WTC11 (cell line): Measurements from ENCODE around the gene RASAL2. TPM values are rescaled to one million over a fixed set of nuclear protein-coding genes. Genes with fewer than 3 reads are reported as not detected.

Source experiments
- ATAC-seq: fragments of 200-7000 bp; cut with Tn5 transposase; 2 replicates; pipeline ENCODE4 v1.10.0; 2021; ENCODE audit warnings: mild to moderate bottlenecking, moderate library complexity
- CTCF ChIA-PET: fragments of 300-600 bp; sonication (Branson Sonifier 250); formaldehyde crosslinking; loops from one replicate; lab custom pipeline; 2021; ENCODE audit warnings: antibody characterized with exemption; lab: Charles Lee
- POLR2A ChIA-PET: fragments of 350-600 bp; sonication (Branson Sonifier 250); formaldehyde crosslinking; loops from one replicate; lab custom pipeline; 2021; ENCODE audit warnings: antibody characterized with exemption; lab: Charles Lee
- DNase-seq: peaks from one replicate; pipeline ENCODE4 v3.0.0; 2021; ENCODE audit warnings: low spot score
- H3K27ac Mint-ChIP-seq: 2 replicates; pipeline ENCODE4 v1.8.0; 2021; ENCODE audit warnings: mixed read lengths
- H3K27me3 Mint-ChIP-seq: 2 replicates; pipeline ENCODE4 v1.8.0; 2021; ENCODE audit warnings: low read depth, mild to moderate bottlenecking, moderate library complexity, mixed read lengths
- H3K36me3 Mint-ChIP-seq: 2 replicates; pipeline ENCODE4 v1.8.0; 2021; ENCODE audit warnings: mixed read lengths
- H3K4me1 Mint-ChIP-seq: 2 replicates; pipeline ENCODE4 v1.8.0; 2022; ENCODE audit warnings: mixed read lengths
- H3K4me3 Mint-ChIP-seq: 2 replicates; pipeline ENCODE4 v1.8.0; 2021; ENCODE audit warnings: mild to moderate bottlenecking, moderate library complexity, mixed read lengths
- H3K9me3 Mint-ChIP-seq: 2 replicates; pipeline ENCODE4 v1.8.0; 2021; ENCODE audit warnings: mixed read lengths
- ARID4B ChIP-seq: sonication (generic); formaldehyde crosslinking; IDR thresholded peaks from 2 replicates; pipeline ENCODE4 v1.8.0; 2023; ENCODE audit warnings: missing genetic modification reagents, mild to moderate bottlenecking, borderline replicate concordance
- CBFB ChIP-seq: sonication (generic); formaldehyde crosslinking; IDR thresholded peaks from 2 replicates; pipeline ENCODE4 v1.8.1; 2022; ENCODE audit warnings: mild to moderate bottlenecking, low read depth, missing genetic modification reagents
- CREM ChIP-seq: sonication (generic); formaldehyde crosslinking; IDR thresholded peaks from 2 replicates; pipeline ENCODE4 v1.8.1; 2022; ENCODE audit warnings: mild to moderate bottlenecking, missing genetic modification reagents, moderate library complexity
- GTF2I ChIP-seq: fragments of 250-450 bp; sonication (Bioruptor Pico); conservative IDR thresholded peaks from 2 replicates; pipeline ENCODE4 v1.4.0; 2021; ENCODE audit warnings: mild to moderate bottlenecking
- JUN ChIP-seq: sonication (generic); formaldehyde crosslinking; IDR thresholded peaks from 2 replicates; pipeline ENCODE4 v1.8.0; 2023; ENCODE audit warnings: mild to moderate bottlenecking, missing genetic modification reagents
- MXD4 ChIP-seq: fragments of 250-450 bp; sonication (Bioruptor Pico); IDR thresholded peaks from 2 replicates; pipeline ENCODE4 v1.8.0; 2021; ENCODE audit warnings: mild to moderate bottlenecking, moderate library complexity, borderline replicate concordance
- OVOL2 ChIP-seq: fragments of 250-450 bp; sonication (Bioruptor Pico); IDR thresholded peaks from 2 replicates; pipeline ENCODE4 v1.9.0; 2021; ENCODE audit warnings: mild to moderate bottlenecking, borderline replicate concordance
- TEAD1 ChIP-seq: sonication (generic); formaldehyde crosslinking; IDR thresholded peaks from 2 replicates; pipeline ENCODE4 v1.8.0; 2022; ENCODE audit warnings: mild to moderate bottlenecking, missing genetic modification reagents
- ZNF121 ChIP-seq: sonication (generic); formaldehyde crosslinking; IDR thresholded peaks from 2 replicates; pipeline ENCODE4 v1.8.0; 2023; ENCODE audit warnings: missing genetic modification reagents
- ZNF138 ChIP-seq: sonication (generic); formaldehyde crosslinking; conservative IDR thresholded peaks from 2 replicates; pipeline ENCODE4 v1.8.1; 2022; ENCODE audit warnings: mild to moderate bottlenecking, moderate library complexity, missing genetic modification reagents
- ZNF232 ChIP-seq: sonication (generic); formaldehyde crosslinking; IDR thresholded peaks from 2 replicates; pipeline ENCODE4 v1.8.0; 2022; ENCODE audit warnings: mild to moderate bottlenecking, missing genetic modification reagents
- ZNF396 ChIP-seq: fragments of 250-450 bp; sonication (Bioruptor Pico); IDR thresholded peaks from 2 replicates; pipeline ENCODE4 v1.8.0; 2021; ENCODE audit warnings: mild to moderate bottlenecking, moderate library complexity, borderline replicate concordance
- ZNF416 ChIP-seq: fragments of 250-450 bp; sonication (Bioruptor Pico); IDR thresholded peaks from 2 replicates; pipeline ENCODE4 v1.9.0; 2021; ENCODE audit warnings: mild to moderate bottlenecking, inconsistent platforms
- ZNF423 ChIP-seq: fragments of 250-450 bp; sonication (Bioruptor Pico); IDR thresholded peaks from 2 replicates; pipeline ENCODE4 v2.1.2; 2022; ENCODE audit warnings: mild to moderate bottlenecking, moderate library complexity
- total RNA-seq: library from RNA; stranded (reverse); gene quantifications from 3 replicates; pipeline ENCODE4 v1.2.3, GENCODE V29; 2021
- TF ChIP-seq, protein P1 (sequence below): sonication (generic); formaldehyde crosslinking; IDR thresholded peaks from 2 replicates; pipeline ENCODE4 v1.8.1; 2022; ENCODE audit warnings: low read depth, missing genetic modification reagents, borderline replicate concordance
- TF ChIP-seq, protein P2 (sequence below): sonication (generic); formaldehyde crosslinking; IDR thresholded peaks from 2 replicates; pipeline ENCODE4 v1.8.0; 2022; ENCODE audit warnings: mild to moderate bottlenecking, missing genetic modification reagents
- TF ChIP-seq, protein P3 (sequence below): fragments of 250-450 bp; sonication (Bioruptor Pico); IDR thresholded peaks from 2 replicates; pipeline ENCODE4 v1.9.0; 2021; ENCODE audit warnings: moderate library complexity, mild to moderate bottlenecking, inconsistent platforms, borderline replicate concordance
- TF ChIP-seq, protein P4 (sequence below): sonication (generic); formaldehyde crosslinking; IDR thresholded peaks from 2 replicates; pipeline ENCODE4 v1.8.0; 2022; ENCODE audit warnings: mild to moderate bottlenecking, missing genetic modification reagents
- TF ChIP-seq, protein P5 (sequence below): sonication (generic); formaldehyde crosslinking; IDR thresholded peaks from 2 replicates; pipeline ENCODE4 v1.8.0; 2023; ENCODE audit warnings: missing genetic modification reagents

The RASAL2 gene
- total RNA-seq, 1 experiment from 2014 or later, result 29.5 TPM

GRCh38 chr1:178060789-178061556 lies 32.9 kb upstream of the RASAL2 start:
- CTCF ChIA-PET, result interaction anchor here (0.6 to 2.9 kb wide), 6 partner anchors 23 to 239 kb away, joined by 4 to 19 read pairs (median 6); partner anchors contain the start of gene RASAL2
- ATAC-seq, result peak; percentile 77
- TF ChIP-seq ZNF138, result 0 out of 2 replicates have a peak, but pooled peaks have one; percentile 24
- no peak for TF ChIP-seq ZNF121
- no peak for TF ChIP-seq CBFB (CRISPR knock-in tag)
- TF ChIP-seq, protein P1, sequence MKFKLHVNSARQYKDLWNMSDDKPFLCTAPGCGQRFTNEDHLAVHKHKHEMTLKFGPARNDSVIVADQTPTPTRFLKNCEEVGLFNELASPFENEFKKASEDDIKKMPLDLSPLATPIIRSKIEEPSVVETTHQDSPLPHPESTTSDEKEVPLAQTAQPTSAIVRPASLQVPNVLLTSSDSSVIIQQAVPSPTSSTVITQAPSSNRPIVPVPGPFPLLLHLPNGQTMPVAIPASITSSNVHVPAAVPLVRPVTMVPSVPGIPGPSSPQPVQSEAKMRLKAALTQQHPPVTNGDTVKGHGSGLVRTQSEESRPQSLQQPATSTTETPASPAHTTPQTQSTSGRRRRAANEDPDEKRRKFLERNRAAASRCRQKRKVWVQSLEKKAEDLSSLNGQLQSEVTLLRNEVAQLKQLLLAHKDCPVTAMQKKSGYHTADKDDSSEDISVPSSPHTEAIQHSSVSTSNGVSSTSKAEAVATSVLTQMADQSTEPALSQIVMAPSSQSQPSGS (CRISPR knock-in tag), result no peak
- TF ChIP-seq TEAD1 (CRISPR knock-in tag), result no peak
- TF ChIP-seq, protein P2, sequence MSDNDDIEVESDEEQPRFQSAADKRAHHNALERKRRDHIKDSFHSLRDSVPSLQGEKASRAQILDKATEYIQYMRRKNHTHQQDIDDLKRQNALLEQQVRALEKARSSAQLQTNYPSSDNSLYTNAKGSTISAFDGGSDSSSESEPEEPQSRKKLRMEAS (CRISPR knock-in tag), result no peak
- no peak for TF ChIP-seq ZNF396 (CRISPR knock-in tag)
- 0 out of 2 replicates have a peak, but pooled peaks have one; percentile 23 for TF ChIP-seq ZNF423 (CRISPR knock-in tag)
- TF ChIP-seq OVOL2 (CRISPR knock-in tag), result no peak
- no peak for TF ChIP-seq ARID4B (CRISPR knock-in tag)
- TF ChIP-seq, protein P3, sequence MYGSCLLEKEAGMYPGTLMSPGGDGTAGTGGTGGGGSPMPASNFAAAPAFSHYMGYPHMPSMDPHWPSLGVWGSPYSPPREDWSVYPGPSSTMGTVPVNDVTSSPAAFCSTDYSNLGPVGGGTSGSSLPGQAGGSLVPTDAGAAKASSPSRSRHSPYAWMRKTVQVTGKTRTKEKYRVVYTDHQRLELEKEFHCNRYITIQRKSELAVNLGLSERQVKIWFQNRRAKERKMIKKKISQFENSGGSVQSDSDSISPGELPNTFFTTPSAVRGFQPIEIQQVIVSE (CRISPR knock-in tag), result no peak
- no peak for TF ChIP-seq ZNF416 (CRISPR knock-in tag)
- TF ChIP-seq CREM (CRISPR knock-in tag), result no peak
- TF ChIP-seq, protein P4, sequence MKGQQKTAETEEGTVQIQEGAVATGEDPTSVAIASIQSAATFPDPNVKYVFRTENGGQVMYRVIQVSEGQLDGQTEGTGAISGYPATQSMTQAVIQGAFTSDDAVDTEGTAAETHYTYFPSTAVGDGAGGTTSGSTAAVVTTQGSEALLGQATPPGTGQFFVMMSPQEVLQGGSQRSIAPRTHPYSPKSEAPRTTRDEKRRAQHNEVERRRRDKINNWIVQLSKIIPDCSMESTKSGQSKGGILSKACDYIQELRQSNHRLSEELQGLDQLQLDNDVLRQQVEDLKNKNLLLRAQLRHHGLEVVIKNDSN, result no peak
- no peak for TF ChIP-seq JUN (CRISPR knock-in tag)
- no peak for TF ChIP-seq MXD4
- TF ChIP-seq GTF2I (CRISPR knock-in tag), result 0 out of 2 replicates have a peak, but pooled peaks have one; percentile 10
- TF ChIP-seq, protein P5, sequence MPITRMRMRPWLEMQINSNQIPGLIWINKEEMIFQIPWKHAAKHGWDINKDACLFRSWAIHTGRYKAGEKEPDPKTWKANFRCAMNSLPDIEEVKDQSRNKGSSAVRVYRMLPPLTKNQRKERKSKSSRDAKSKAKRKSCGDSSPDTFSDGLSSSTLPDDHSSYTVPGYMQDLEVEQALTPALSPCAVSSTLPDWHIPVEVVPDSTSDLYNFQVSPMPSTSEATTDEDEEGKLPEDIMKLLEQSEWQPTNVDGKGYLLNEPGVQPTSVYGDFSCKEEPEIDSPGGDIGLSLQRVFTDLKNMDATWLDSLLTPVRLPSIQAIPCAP (CRISPR knock-in tag), result no peak
- TF ChIP-seq ZNF232 (CRISPR knock-in tag), result no peak
- TF ChIP-seq, all 79 proteins: peak for 3
- H3K4me1 Mint-ChIP-seq, result peaks cover 58% of the 10 kb centered on the region
- H3K27ac Mint-ChIP-seq, result peak overlapping the region; percentile 96
- peak; percentile 25 for DNase-seq
- peaks cover 11% of the 10 kb centered on the region; the same call in 1 of the 2 replicates for H3K27me3 Mint-ChIP-seq
- no peaks in the 10 kb centered on the region for H3K9me3 Mint-ChIP-seq
- H3K4me3 Mint-ChIP-seq, result peak overlapping the region; percentile 56
- POLR2A ChIA-PET, result interaction anchor here (0.6 to 1.0 kb wide), 2 partner anchors 9 to 23 kb away, joined by 3 read pairs; no protein-coding TSS in a partner anchor
- H3K36me3 Mint-ChIP-seq, result no peaks in the 10 kb centered on the region
